Right lobe of liver (tissue), 4 donors: ENCODE results near the gene ASAP3.

Experiments used
- POLR2A ChIP-seq: fragments of 450-650 bp; IDR thresholded peaks from one replicate; pipeline ENCODE4 v1.6.1; 2017; ENCODE audit warnings: antibody characterized with exemption, mild to moderate bottlenecking
- TF ChIP-seq, protein P1 (sequence below), 4 donors: fragments of 200-600 bp in 3 of 4; fragments of 450-650 bp in 1 of 4; IDR thresholded peaks; one replicate each; pipeline versions ENCODE4 v1.5.1 to v1.8.0; 2016 to 2022; ENCODE audit warnings: antibody characterized with exemption in 4 of 4, mild to moderate bottlenecking in 2 of 4
- donor health status: DM: no; HTN: no; CAD: no.
- donor health status: DM: no; HTN: no; CAD: no.
- donor health status: DM: no; HTN: yes; CAD: no.

GRCh38 chr1:23449306-23449705 is 34.7 kb downstream of the ASAP3 start:
- TF ChIP-seq POLR2A: no peak
- TF ChIP-seq, protein P1, sequence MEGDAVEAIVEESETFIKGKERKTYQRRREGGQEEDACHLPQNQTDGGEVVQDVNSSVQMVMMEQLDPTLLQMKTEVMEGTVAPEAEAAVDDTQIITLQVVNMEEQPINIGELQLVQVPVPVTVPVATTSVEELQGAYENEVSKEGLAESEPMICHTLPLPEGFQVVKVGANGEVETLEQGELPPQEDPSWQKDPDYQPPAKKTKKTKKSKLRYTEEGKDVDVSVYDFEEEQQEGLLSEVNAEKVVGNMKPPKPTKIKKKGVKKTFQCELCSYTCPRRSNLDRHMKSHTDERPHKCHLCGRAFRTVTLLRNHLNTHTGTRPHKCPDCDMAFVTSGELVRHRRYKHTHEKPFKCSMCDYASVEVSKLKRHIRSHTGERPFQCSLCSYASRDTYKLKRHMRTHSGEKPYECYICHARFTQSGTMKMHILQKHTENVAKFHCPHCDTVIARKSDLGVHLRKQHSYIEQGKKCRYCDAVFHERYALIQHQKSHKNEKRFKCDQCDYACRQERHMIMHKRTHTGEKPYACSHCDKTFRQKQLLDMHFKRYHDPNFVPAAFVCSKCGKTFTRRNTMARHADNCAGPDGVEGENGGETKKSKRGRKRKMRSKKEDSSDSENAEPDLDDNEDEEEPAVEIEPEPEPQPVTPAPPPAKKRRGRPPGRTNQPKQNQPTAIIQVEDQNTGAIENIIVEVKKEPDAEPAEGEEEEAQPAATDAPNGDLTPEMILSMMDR (IDR thresholded peaks at IDR 0.05): no peak
